Kidney capillary endothelial cell (primary cell): ENCODE data around the gene FAM193B.
"Not testable (repeated sequence)": the region's sequence is repeated elsewhere in the genome, so short reads cannot be mapped to it uniquely, and the experiment has no call there.

Experiments used
- DNase-seq: peaks from one replicate; pipeline ENCODE4 v3.0.0-alpha.2; 2018; ENCODE audit warnings: low spot score

The FAM193B gene

DNA sequence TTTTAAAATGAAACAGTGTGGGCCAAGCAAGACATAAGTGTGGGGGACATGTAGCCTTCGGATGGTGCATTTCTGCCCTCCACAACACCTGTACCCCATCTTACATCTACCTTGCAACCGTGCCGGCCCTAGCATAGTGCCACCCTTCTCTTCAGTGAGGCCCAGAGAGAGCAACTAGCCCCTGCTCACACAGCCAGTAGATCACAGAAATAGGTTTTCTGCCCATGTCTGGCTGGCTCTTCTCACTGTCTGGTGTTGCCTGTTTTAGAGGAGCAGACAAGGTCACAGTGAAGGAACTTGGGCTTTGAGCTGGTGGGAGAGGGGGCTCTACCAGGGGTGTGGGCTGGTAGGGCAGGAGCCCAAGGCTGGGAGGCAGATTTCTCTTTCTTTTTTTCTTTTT, 68.1 kb downstream of the FAM193B start:
- no peak for DNase-seq

DNA sequence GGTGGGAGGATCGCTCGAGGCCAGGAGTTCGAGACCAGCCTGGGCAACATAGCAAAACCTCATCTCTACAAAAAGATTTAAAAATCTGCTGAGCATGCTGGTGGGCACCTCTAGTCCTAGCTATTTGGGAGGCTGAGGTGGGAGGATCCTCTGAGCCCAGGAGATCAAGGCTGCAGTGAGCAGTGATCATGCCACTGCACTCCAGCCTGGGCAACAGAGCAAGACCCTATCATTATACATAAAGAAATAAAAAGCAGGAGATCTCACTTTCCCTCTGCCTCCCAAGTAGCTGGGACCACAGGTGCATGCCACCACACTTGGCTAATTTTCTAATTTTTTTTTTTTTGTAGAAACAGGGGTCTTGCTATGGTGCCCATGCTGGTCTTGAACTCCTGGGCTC, 68.6 kb downstream of the FAM193B start:
- DNase-seq: not testable (repeated sequence)

DNA sequence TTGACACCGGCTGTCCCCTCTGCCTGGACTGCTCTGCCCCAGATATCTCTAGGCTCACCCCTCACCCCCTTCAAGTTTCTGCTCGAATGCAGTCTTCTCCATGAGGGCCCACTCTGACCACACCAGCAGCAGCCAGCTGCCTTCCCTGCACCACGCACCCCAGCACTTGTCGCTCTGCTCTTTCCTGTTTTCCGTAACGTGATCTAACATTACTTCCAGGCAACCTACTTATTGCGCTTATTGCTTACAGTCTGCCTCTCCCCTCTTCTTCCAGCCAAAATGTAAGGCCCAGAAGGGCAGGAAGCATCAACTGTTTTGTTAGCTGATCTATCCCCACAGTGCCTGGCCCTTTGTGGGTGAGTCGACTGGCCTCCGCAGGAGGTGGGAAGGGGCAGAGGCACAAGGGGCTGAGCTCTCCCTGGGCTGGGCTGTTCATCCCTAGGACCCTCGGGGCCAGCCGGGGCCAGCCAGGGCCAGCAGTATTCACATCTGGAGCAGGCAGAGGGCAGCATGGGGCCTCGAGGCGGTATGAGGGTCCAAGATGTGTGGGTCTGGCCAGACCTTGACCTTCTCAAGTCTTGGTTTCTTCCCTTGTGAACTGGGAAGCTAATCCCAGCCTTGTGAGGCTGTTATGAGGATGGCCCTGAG, 69.3 kb downstream of the FAM193B start:
- no peak for DNase-seq

DNA sequence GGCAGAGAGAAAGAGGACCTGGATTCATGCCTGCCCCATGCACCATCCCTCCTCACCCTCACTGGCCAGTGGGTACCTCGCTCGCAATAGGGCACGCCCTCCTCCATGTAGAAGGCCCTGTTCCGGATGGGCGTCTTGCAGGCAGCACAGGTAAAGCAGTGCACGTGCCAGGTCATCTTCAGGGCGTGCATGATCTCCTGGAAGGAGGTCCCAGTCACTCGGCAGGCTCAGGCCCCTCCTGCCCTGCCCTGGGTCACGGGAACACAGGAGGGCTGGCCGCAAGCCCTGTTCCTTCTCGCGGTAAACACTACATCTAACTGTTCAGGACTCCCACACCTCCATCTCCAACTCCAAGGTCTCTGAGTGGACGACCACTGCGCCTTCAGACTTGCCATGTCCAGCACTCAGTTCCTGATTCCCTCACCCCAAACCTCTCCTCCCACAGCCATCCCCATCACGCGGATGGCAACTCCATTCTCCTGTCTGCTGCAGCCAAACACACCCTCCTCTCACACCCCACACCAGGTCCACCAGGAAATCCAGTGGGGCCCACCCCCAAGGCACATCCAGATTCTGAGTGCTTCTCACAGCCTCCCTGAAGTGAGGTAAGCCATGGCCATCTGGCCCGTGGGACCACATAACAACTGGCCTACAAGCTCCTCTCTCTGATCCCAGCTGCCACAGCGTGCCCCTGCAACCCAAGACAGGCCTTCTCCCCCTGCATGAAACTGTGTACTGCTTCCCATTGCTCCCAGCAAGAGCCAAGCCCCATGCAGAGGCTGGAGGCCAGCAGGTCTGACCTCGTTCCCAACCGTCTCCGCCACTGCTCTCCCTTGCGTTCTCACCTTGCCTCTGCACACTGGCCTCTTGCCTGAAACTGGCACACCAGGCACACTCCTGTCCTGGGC, 70.1 kb downstream of the FAM193B start:
- no peak for DNase-seq

DNA sequence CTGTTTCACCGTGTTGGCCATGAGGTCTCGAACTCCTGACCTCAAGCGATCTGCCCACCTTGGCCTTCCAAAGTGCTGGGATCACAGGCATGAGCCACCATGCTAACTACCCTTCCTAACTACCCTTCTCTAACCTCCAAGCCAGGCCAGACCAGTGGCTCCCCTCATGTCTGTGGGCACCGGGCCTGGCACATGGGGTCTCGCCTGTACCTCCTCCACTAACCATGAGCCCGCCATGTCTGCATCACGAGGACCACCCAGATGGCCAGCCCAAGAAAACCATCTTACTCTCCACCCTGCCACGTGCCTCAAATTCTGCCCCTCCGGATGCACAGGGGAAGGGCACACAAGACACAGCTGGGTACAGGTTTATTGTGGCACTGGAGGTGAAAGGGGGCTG, 71.3 kb downstream of the FAM193B start:
- no peak for DNase-seq

DNA sequence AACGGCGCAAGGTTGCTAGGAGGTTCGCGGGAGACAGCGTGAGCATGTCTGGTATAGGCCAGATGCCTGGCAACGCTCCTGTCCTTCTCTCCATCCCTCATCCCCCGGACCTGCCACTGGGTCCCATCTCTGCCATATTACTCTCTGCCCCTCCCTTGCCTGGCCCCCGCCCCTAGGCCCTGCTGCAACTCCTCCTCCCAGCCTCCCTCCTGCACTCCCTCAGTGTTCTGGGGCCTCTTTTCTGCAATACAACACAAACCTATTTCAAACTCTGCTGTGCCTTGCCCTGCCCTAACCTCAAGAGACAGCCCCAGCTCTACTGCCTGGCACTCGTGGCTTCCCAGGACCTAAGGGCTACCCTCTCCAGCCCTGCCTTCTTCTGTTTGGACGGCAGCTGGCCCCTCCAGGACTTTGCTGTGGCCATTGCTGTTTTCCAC, 72.0 kb downstream of the FAM193B start:
- no peak for DNase-seq

DNA sequence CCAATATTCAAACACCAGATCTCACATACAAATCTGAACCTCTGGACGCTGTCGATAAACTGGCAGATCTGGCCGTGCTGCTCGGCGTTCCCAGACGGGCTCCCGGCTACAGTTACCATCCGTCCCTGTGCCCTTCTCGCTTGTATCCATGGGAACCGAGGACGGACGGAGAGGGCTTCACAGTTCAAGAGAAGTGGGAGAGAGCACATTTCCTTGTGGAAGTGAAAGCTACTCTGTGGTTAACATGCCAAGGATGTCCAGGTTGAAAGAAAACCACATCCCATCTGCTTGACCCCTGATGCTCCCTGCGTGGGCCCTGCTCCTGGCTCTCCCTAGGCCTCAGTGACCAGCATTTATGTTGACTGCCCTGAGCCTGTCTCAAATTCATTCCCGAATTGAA, 74.6 kb downstream of the FAM193B start:
- DNase-seq: no peak

DNA sequence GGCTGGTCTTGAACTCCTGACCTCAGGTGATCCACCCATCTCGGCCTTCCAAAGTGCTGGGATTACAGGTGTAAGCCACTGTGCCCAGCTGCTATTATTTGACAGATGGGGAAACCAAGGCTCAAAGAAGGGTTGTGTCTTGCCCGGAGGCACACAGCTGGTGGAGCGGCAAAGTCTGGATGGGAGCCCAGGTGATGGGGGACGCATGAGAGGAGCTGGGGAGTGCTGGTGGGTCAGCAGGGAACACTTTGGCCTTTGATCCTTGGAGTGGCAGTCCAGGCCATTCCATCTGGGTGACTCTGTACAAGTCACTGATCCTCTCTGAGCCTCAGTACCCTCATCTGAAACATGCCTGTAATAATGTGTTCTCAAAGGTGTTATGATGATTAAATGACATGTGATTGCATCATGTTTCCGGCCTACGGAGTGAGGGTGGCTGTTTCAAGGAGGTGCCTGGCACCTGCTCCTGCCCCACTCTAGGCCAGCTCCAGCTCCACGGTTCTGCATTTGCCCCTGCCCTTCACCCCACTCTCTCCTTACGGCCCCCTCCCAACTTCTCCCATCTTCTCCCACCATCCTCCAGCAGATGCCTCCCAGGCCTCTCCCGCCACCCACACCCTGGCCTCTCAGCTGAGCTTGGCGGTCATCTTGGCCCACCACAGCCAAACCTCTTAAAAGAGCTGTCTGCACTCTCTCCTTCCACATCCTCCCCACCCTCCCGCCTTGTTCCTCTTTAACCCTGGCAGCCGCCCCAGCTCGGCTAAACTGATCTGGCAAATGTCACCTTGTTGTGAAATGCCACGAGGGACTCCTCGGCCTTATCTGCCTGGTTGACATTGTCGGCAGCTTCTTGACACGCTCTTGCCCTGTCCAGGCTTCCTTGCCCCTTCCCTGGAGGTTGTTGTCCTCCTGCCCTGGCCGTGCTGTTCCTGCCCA, 75.4 kb downstream of the FAM193B start:
- DNase-seq: no peak

DNA sequence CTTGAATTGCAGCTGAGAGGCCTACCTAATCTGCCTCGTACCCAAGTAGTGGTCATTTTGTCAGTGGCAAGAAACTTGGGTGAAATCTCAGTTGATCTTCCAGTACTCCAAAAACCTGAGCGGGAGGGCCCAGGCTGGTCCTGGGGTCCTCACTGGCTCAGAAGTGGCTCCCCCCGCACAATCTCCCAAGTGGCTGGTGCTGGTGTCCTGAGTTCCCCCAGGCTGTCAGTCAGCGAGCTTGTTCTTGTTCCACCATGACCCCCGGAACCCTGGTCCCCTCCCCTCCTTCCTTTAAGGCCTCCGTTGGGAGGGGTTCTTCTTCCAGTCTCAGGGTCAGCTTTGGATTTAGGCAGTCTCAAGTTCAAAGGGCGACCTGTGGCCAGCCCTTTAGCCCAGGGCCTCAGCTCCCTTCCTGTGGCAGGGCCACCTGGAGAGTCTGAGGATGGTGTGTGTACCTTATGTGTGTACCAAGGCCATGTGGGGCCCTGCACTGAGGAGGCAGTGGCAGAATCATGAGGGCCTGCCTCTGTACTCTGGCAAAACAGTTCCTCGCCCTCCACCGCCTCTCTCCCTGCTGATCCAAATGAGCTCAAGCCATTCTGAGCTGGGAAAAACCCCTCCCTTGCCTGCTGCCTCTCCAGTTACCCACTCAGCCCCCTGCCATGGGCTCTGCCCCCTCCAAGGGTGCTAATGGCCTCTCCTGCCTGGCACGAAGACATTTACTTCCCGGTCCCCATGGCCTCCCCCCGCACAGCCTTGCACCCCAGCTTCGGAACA, 76.5 kb downstream of the FAM193B start:
- DNase-seq: no peak

DNA sequence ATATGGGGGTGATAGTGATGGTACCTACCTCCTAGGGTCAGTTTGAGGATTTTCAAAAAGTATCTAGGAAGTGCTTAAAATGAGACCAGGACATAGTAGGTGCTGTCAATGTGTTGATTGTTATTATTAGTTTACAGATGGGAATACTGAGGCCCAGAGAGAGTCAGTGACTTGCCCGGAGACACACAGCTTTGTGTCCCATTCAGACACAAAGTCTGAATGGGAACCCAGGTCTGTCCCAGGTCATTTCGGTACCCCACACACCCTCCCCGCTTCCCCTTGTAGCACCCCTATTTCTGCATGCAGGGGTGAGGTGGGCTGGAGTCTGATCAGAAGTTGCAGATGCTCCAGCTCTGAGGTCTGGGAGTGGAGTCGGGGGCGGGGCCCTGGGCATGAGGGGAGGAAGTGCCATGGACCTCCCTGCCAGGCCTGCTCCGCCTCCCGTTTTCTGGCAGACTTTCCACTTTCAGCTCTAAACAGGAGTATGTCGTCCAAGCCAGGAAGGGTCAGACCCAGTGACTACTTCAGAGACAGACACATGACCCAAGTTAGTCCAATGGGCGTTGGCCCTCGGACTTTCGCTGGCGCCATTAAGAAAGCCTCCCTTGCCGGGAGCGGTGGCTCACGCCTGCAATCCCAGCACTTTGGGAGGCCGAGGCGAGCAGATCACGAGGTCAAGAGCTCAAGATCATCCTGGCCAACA, 77.7 kb downstream of the FAM193B start:
- no peak for DNase-seq

DNA sequence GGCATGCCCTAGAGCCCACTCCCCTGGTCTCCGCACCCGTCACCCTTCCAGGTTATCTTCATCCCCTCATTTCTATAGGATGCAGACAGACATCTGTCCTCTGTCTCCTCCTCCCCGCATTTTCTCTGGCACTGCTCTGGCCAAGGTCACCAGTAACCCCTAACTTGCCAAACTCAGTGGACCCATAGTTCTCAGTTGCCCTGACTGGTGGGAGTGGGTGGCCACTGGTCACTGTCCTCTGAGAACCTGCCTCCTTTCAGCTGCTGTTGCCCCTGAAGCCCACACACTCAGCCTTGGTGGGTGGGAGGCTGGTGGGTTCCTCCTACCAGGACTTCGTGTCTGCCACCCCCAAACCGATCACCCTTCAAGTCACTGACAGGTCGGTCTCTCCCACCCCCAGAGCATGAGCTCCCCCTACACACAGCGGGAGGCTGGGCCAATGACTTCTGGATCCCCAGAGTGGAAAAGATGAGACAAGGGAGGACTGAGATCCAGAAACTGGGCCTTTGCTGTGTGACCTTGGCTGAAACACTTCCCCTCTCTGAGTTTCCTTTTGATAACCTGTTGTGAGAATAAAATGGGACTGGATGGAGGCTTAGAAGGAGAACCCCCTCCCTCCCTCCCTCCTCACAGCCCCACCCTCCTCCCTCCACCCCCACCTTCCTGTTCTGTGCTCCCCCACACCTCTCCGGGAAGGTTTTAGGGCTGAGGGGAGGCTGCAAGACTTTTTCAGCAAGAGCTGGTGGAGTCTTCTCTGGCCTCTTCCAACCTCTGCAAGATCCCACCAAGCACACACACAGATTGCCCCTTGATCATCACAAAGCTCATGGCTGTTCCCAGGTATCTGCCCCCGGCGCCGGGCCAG, 78.6 kb downstream of the FAM193B start:
- no peak for DNase-seq

DNA sequence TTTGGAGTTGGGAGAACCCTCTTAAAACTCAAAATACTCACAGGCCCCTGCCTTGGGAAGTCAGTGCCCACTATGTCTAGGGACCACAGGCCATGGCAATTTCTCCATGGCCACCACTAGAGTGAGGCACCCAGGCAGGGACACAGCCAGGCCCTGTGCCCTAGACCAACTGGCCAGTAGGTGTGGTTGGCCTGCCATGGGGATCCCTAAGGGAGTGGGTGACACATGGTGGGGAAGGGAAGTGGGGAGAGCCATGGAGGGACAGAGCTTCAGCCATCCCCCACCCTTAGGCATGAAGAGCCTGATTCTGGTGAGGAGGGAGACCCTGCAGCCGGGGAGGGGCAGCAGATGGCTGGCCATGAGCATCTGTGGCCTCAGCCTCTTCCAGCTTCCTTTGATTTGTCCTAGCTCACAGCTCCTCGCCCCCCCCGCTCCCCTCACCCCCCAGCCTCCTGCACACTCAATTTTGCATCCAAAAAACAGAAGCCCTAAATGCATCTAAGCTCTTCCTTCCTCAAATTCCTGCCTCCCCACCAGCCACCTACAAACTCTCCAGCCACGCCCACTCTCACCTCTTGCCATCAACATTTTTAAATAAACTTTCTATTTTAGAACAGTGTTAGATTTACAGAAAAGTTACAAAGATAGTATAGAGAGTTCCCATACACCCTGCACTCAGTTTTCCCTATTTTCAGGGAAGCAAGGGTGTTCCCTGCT, 79.4 kb downstream of the FAM193B start:
- no peak for DNase-seq

DNA sequence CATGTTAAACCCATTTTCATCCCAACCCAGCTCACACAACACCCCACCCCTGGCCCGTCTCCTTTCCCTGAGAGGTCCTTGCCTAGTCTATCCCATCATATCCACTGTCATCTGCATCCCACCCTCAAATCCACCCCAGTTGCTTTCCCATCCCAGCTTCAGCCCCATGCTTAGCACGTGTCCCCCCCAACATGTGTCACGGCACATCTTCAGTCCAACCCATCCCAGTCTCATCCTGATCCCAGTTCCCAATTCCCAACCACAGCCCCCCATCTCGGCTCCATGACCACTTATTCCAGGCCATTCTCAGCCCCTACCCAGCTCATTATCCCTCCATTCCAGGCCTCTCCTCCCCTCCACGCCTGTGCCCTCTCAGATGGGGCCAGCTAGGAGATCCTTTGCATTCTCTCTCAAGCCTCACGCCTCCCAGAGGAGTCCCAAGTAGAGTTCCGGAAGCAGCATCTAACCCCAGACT, 80.3 kb downstream of the FAM193B start:
- DNase-seq: no peak

DNA sequence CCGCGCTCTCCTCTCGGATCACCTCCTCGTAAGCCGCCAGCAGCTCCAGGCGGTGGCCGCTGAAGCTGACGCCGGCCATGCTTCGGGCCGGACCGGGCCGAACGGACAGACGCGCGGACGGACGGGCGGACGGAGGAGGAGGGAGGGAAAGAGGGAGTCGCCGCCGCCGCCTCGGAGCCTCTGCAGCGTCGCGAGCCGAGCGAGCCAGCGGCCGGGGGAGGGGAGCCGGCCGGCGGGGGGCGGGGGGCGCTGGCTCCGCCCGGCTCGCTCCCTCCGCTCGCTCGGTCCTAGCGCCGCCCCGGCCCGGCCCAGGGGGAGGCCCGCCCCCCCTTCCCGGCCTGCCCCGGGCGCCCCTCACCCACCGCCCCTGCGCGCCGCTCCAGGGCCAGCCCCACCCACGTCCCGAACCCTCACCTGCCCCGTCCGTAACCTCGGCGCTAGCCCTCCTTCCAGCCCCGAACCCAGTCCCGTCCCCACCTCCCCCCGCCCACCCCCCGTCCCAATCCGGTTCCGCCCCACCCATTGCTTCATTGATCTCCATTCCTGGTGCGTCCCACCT, 80.8 kb downstream of the FAM193B start, which contains the start of gene DBN1:
Gene DBN1 (minus strand): TSS at position 192 of the 559 bp plus-strand sequence. CDS start 113 bp downstream, at position 79.
- peak; percentile 63 for DNase-seq

DNA sequence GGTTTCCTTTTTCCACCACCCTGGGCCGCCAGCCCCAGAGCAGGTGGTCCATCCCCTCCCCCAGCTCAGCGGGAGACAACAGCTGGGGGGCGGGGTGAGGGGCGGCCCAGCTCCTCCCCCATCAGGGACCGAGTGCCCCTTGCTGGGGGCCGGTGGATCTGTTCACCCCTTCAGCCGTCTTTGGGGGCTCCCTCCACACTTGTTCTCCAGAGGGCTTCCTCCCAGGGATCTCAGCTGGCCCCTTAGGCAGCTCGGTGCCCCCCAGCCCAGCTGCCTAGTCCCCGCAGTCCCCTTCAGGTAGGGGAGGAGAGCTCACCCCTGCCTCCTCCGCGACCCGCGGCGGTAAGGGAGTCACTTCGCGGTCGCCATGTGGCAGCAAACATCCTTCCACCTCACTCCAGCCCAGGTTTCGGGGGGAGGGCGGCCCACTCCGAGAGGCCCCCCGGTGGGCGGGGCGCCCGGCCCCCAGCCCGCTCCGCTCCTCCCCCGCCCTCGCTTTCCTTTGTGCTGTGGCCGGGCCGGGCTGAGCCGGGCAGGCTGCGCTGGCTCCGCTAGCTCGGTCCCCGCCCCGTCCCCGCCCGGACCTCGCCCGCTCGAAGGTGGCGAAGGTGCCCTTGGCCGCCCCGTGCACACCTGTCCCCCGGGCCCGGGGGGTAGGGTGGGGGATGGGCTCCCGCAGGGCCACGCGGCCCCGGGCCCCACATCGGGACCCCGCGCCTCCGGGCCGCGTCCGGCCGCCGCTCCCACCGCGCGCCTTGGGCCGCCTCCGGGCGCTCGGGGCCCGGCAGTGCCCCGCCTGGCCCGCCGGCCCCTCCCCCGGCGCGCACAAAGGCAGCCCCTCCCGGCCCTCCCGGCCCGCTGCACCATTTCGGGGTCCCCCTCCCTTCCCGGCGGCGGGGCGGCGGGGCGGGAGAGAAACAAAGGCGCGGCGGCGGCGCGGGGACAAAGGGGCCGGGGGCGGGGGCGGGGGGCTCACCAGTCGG, 81.6 kb downstream of the FAM193B start:
- no peak for DNase-seq

DNA sequence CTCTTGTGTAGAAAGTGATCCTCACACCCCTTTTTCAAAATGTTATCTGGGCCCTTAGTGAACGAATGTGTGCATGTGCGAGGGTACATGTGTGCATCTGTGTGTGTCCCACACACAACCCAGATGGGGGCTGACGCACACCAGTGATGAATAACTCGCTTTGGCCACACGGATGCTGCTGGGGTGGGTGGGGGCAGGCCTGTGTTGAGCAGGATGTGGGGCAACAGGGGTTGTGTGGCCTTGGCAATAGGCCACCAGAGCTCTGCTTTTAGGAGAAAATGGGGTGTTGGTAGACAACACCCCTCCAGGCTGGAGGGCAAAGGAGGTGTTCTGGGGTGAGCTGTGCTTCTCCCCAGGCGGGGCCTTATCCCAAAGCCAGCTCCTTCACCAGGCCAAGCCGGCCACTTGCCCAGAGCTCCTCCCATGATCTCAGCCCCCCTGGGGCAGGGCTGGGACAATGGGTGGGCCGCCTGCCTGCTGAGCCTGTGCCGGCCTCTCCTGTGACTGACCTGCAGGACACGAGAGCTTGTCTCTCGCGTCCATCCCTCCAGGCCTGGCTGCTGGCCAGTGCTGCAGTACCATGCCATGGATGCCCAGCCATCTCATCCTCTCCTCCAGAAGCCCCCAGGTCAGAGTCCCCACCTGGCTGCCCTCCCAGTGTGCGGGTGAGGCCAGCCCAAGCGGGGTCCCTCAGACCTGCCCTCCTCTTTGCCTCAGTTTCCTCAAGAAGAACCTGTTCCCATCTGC, 82.6 kb downstream of the FAM193B start:
- no peak for DNase-seq
